ENCODE measurements around the gene P2RY14.

P2RY14 gene

GRCh38 chr3:151299006-151299405, 20.7 kb upstream of the P2RY14 start:
- DNase-seq = no peak

GRCh38 chr3:151297429-151297828, 19.1 kb upstream of the P2RY14 start:
- DNase-seq = no peak

- DNase-seq = no peak
These were observed 17.9 kb upstream of the P2RY14 start for GRCh38 chr3:151296226-151296625.

GRCh38 chr3:151293127-151293526, 14.8 kb upstream of the P2RY14 start:
- DNase-seq = no peak

- DNase-seq = no peak
These were observed 12.3 kb upstream of the P2RY14 start for GRCh38 chr3:151290673-151291072.

GRCh38 chr3:151289445-151289844, 11.1 kb upstream of the P2RY14 start:
- no peak for DNase-seq

- no peak for DNase-seq
These were observed 7.6 kb upstream of the P2RY14 start for GRCh38 chr3:151285940-151286339.

GRCh38 chr3:151283907-151284461, 5.6 kb upstream of the P2RY14 start:
- peak; percentile 65 for DNase-seq

GRCh38 chr3:151283387-151283786, 5.0 kb upstream of the P2RY14 start:
- DNase-seq = no peak

GRCh38 chr3:151282921-151283320, 4.6 kb upstream of the P2RY14 start:
- no peak for DNase-seq

GRCh38 chr3:151281671-151282324, 3.5 kb upstream of the P2RY14 start:
- DNase-seq = no peak

- DNase-seq = peak; percentile 62
These were observed 1.7 kb downstream of the P2RY14 start for GRCh38 chr3:151276687-151277042.

- no peak for DNase-seq
These were observed 2.2 kb downstream of the P2RY14 start for GRCh38 chr3:151276038-151276686.

- DNase-seq = no peak
These were observed 3.3 kb downstream of the P2RY14 start for GRCh38 chr3:151275091-151275490.

GRCh38 chr3:151269631-151270030, 8.7 kb downstream of the P2RY14 start:
- DNase-seq = no peak

GRCh38 chr3:151268267-151269235, 9.8 kb downstream of the P2RY14 start:
- no peak for DNase-seq

GRCh38 chr3:151267066-151267465, 11.3 kb downstream of the P2RY14 start:
- no peak for DNase-seq

- no peak for DNase-seq
These were observed 12.5 kb downstream of the P2RY14 start for GRCh38 chr3:151265866-151266265.

- no peak for DNase-seq
These were observed 13.2 kb downstream of the P2RY14 start for GRCh38 chr3:151265166-151265565.

GRCh38 chr3:151264605-151265004, 13.7 kb downstream of the P2RY14 start:
- no peak for DNase-seq

GRCh38 chr3:151262871-151263525, 15.3 kb downstream of the P2RY14 start:
- DNase-seq = no peak

- DNase-seq = no peak
These were observed 18.7 kb downstream of the P2RY14 start for GRCh38 chr3:151259664-151260063.

GRCh38 chr3:151256749-151257148, 21.6 kb downstream of the P2RY14 start:
- no peak for DNase-seq
